GM19324 (cell line): Measurements from ENCODE around the gene SLC39A10.

Experiments
- ATAC-seq: cut with Tn5 transposase; IDR thresholded peaks from one replicate; pipeline ENCODE4 v1.9.1; 2021; ENCODE audit warnings: mild to moderate bottlenecking, moderate library complexity; ENCODE audit not compliant: unreplicated experiment, low FRiP score

Gene SLC39A10

DNA sequence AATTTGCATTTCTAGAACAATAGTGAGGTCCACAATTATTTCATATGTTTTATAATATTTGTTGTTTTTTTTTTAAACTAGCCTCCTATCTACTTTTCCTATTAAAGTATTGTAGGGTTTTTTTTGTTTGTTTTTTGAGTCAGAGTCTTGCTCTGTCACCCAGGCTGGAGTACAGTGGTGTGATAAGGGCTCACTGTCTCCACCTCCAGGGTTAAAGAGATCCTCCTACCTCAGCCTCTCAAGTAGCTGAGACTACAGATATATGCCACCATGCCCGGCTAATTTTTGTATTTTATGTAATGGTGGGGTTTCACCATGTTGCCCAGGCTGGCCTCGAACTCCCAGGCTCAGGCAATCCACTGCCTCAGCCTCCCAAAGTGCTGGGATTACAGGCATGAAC lies 122.5 kb downstream of the SLC39A10 start:
- ATAC-seq, result no peak

DNA sequence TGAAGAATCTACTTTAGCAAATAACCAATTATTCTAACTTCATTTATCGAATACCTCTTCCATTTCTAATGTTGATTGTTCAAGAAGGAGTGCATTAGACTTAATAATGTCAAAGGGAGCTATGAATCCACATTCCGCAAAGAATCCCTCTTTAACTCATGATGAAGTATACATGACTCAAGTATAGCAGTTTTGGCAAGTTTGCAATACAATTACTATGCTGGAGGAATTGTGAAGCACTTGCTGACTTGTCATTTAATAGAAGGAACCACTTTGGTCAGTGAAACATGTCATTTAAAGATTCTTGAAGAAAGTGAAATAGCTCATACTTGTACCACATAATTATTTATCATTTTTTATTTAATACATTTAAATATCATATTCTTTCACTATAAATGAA lies 125.1 kb downstream of the SLC39A10 start:
- ATAC-seq, result no peak
